Astrocyte (in vitro differentiated cells and primary cell): ENCODE results near the gene HEATR5A. TPM values are rescaled to one million over a fixed set of nuclear protein-coding genes. Genes with fewer than 3 reads are reported as not detected.

ENCODE experiments used
- DNase-seq: peaks from one replicate; pipeline ENCODE4 v3.0.0-alpha.2; 2010; ENCODE audit warnings: low read depth
- FAIRE-seq: peaks from 2 replicates; lab custom pipeline; 2011; peaks lifted over from hg19 to GRCh38; lab: Jason Lieb, UNC
- H2AFZ ChIP-seq: 2 replicates; pipeline ENCODE4 v1.6.0; 2012; ENCODE audit warnings: low read depth, low read length, inconsistent platforms
- H3K27ac ChIP-seq: 2 replicates; pipeline ENCODE4 v1.5.1; 2011; ENCODE audit warnings: low read depth, low read length, inconsistent platforms
- H3K27me3 ChIP-seq: 2 replicates; pipeline ENCODE4 v1.6.0; 2011; ENCODE audit warnings: low read length, inconsistent platforms; ENCODE audit not compliant: insufficient read depth
- H3K36me3 ChIP-seq: 2 replicates; pipeline ENCODE4 v1.5.1; 2011; ENCODE audit warnings: low read length, inconsistent platforms; ENCODE audit not compliant: insufficient read depth
- H3K4me1 ChIP-seq: 2 replicates; pipeline ENCODE4 v1.5.1; 2011; ENCODE audit warnings: low read length, inconsistent platforms; ENCODE audit not compliant: insufficient read depth
- H3K4me2 ChIP-seq: 2 replicates; pipeline ENCODE4 v1.6.0; 2012; ENCODE audit warnings: low read length, inconsistent platforms
- H3K4me3 ChIP-seq: 2 replicates; pipeline ENCODE4 v1.5.1; 2011; ENCODE audit warnings: low read depth, mild to moderate bottlenecking, low read length, inconsistent platforms; ENCODE audit not compliant: insufficient read depth
- H3K79me2 ChIP-seq: 2 replicates; pipeline ENCODE4 v1.6.0; 2012; ENCODE audit warnings: mild to moderate bottlenecking, low read length, inconsistent platforms; ENCODE audit not compliant: insufficient read depth
- H3K9ac ChIP-seq: 2 replicates; pipeline ENCODE4 v1.6.0; 2012; ENCODE audit warnings: mild to moderate bottlenecking, low read length, inconsistent platforms
- H3K9me3 ChIP-seq: 2 replicates; pipeline ENCODE4 v1.5.1; 2012; ENCODE audit warnings: low read depth, mild to moderate bottlenecking, low read length, inconsistent platforms; ENCODE audit not compliant: insufficient read depth
- H4K20me1 ChIP-seq: 2 replicates; pipeline ENCODE4 v1.6.0; 2012; ENCODE audit warnings: low read length, inconsistent platforms; ENCODE audit not compliant: insufficient read depth
- H3K27ac Mint-ChIP-seq: one replicate; pipeline ENCODE4 v1.8.0; 2021; ENCODE audit warnings: mild to moderate bottlenecking, mixed read lengths; ENCODE audit not compliant: unreplicated experiment
- H3K27me3 Mint-ChIP-seq: one replicate; pipeline ENCODE4 v1.8.0; 2021; ENCODE audit warnings: low read depth, mixed read lengths; ENCODE audit not compliant: unreplicated experiment
- H3K36me3 Mint-ChIP-seq: one replicate; pipeline ENCODE4 v1.8.0; 2021; ENCODE audit warnings: low read depth, mixed read lengths; ENCODE audit not compliant: unreplicated experiment
- H3K4me1 Mint-ChIP-seq: one replicate; pipeline ENCODE4 v1.8.0; 2021; ENCODE audit warnings: low read depth, mixed read lengths; ENCODE audit not compliant: unreplicated experiment
- H3K4me3 Mint-ChIP-seq: one replicate; pipeline ENCODE4 v1.8.0; 2021; ENCODE audit warnings: mild to moderate bottlenecking, moderate library complexity, mixed read lengths; ENCODE audit not compliant: unreplicated experiment
- H3K9me3 Mint-ChIP-seq: one replicate; pipeline ENCODE4 v1.8.0; 2021; ENCODE audit warnings: mild to moderate bottlenecking, mixed read lengths; ENCODE audit not compliant: unreplicated experiment
- CTCF ChIP-seq: IDR thresholded peaks from 2 replicates; pipeline ENCODE4 v1.5.1; 2011; ENCODE audit warnings: low read depth, mild to moderate bottlenecking, inconsistent platforms, low read length, moderate library complexity; ENCODE audit not compliant: insufficient read depth
- EZH2 ChIP-seq: IDR thresholded peaks from 2 replicates; pipeline ENCODE4 v1.6.1; 2012; ENCODE audit warnings: mild to moderate bottlenecking, low read length, inconsistent platforms; ENCODE audit not compliant: insufficient read depth
- total RNA-seq: library from RNA; stranded (reverse); gene quantifications from 2 replicates; pipeline ENCODE4 v1.2.1, GENCODE V29; 2021

Gene HEATR5A
- total RNA-seq, 1 donor from 2014 or later, result 50.7 TPM

- Mint-ChIP-seq H3K4me3 (no peak overlapping the region), H3K27me3 (no peaks in the 10 kb centered on the region), H3K36me3 (peaks cover 12% of the 10 kb centered on the region), H3K27ac (no peak overlapping the region), H3K9me3 (no peaks in the 10 kb centered on the region), H3K4me1 (peaks cover 7% of the 10 kb centered on the region)
- Histone ChIP-seq H3K4me1 (no peaks in the 10 kb centered on the region), H3K9me3 (no peaks in the 10 kb centered on the region), H3K79me2 (no peaks in the 10 kb centered on the region), H3K4me3 (no peak overlapping the region), H3K27ac (no peak overlapping the region), H3K36me3 (peaks cover 17% of the 10 kb centered on the region), H3K9ac (no peak overlapping the region), H3K4me2 (no peak overlapping the region), H4K20me1 (no peaks in the 10 kb centered on the region), H2AFZ (no peak overlapping the region), H3K27me3 (no peaks in the 10 kb centered on the region)
- TF ChIP-seq CTCF (no peak), EZH2 (no peak)
- FAIRE-seq (no peak), DNase-seq (no peak)
These were observed 119.5 kb downstream of the HEATR5A start for GRCh38 chr14:31300883-31301282.

- Histone ChIP-seq H3K4me1 (no peaks in the 10 kb centered on the region), H3K36me3 (peaks cover 17% of the 10 kb centered on the region)
- H3K4me3 Mint-ChIP-seq, result no peak overlapping the region
These were observed 120.1 kb downstream of the HEATR5A start for GRCh38 chr14:31300296-31300695.

More at GRCh38 chr14:31300296-31300695, 120.1 kb downstream of the HEATR5A start:
- DNase-seq (no peak), FAIRE-seq (no peak)
- Mint-ChIP-seq H3K9me3 (no peaks in the 10 kb centered on the region), H3K4me1 (peaks cover 7% of the 10 kb centered on the region), H3K27me3 (no peaks in the 10 kb centered on the region), H3K36me3 (peaks cover 12% of the 10 kb centered on the region), H3K27ac (no peak overlapping the region)
- Histone ChIP-seq H3K27ac (no peak overlapping the region), H3K27me3 (no peaks in the 10 kb centered on the region), H3K9me3 (no peaks in the 10 kb centered on the region), H2AFZ (no peak overlapping the region), H3K9ac (no peak overlapping the region), H3K4me2 (no peak overlapping the region), H3K79me2 (no peaks in the 10 kb centered on the region), H3K4me3 (no peak overlapping the region), H4K20me1 (no peaks in the 10 kb centered on the region)
- no peak for TF ChIP-seq CTCF
- TF ChIP-seq EZH2, result no peak
